ENCODE data around the gene NAA80. TPM values are rescaled to one million over a fixed set of nuclear protein-coding genes. Genes with fewer than 3 reads are reported as not detected.

NAA80 gene
- total RNA-seq, 2 experiments from 2014 or later, result 41.5 to 49.4 TPM

- Mint-ChIP-seq H3K27ac (peak overlapping the region; percentile 68), H3K4me3 (no peak overlapping the region), H3K9me3 (no peaks in the 10 kb centered on the region), H3K27me3 (no peaks in the 10 kb centered on the region), H3K4me1 (peaks cover 40% of the 10 kb centered on the region), H3K36me3 (ENCODE audit: low read depth) (peaks cover 70% of the 10 kb centered on the region)
- CTCF ChIA-PET, result interaction anchor here (1.0 to 2.0 kb wide), 4 partner anchors 8 to 61 kb away, joined by 3 to 14 read pairs (median 4); no protein-coding TSS in a partner anchor
- no peak for DNase-seq
- POLR2A ChIA-PET, result interaction anchor here (0.8 to 5.3 kb wide), 3 partner anchors 8 to 15 kb away, joined by 3 to 20 read pairs (median 4); no protein-coding TSS in a partner anchor
These were observed 44.0 kb downstream of the NAA80 start for GRCh38 chr3:50255251-50255615.

GRCh38 chr3:50254577-50255250, 44.5 kb downstream of the NAA80 start:
- no peaks in the 10 kb centered on the region for H3K27me3 Mint-ChIP-seq
- no peaks in the 10 kb centered on the region for H3K9me3 Mint-ChIP-seq
- POLR2A ChIA-PET, result interaction anchor here (1.0 to 5.3 kb wide), 2 partner anchors 8 to 15 kb away, joined by 3 to 20 read pairs; no protein-coding TSS in a partner anchor
- no peak overlapping the region for H3K4me3 Mint-ChIP-seq
- H3K4me1 Mint-ChIP-seq, result peaks cover 43% of the 10 kb centered on the region
- H3K27ac Mint-ChIP-seq, result peak overlapping the region; percentile 68
- peak; percentile 34 for DNase-seq
- CTCF ChIA-PET, result interaction anchor here (1.0 to 2.0 kb wide), 3 partner anchors 8 to 60 kb away, joined by 3 to 14 read pairs (median 4); no protein-coding TSS in a partner anchor
- H3K36me3 Mint-ChIP-seq (ENCODE audit: low read depth), result peaks cover 73% of the 10 kb centered on the region

GRCh38 chr3:50251220-50251619, 48.0 kb downstream of the NAA80 start:
- Mint-ChIP-seq H3K36me3 (ENCODE audit: low read depth) (peaks cover 50% of the 10 kb centered on the region), H3K9me3 (no peaks in the 10 kb centered on the region), H3K4me3 (no peak overlapping the region), H3K27ac (peak overlapping the region; percentile 52), H3K4me1 (peaks cover 66% of the 10 kb centered on the region), H3K27me3 (no peaks in the 10 kb centered on the region)
- CTCF ChIA-PET, result interaction anchor here (0.7 to 1.5 kb wide), 3 partner anchors 9 to 48 kb away, joined by 3 to 8 read pairs (median 4); partner anchors contain the start of genes HYAL3 and NAA80
- POLR2A ChIA-PET, result interaction anchor here (0.8 to 6.7 kb wide), 3 partner anchors 8 to 15 kb away, joined by 3 to 87 read pairs (median 4); partner anchors contain the start of gene GNAI2
- DNase-seq, result no peak

GRCh38 chr3:50250514-50250913, 48.7 kb downstream of the NAA80 start:
- Mint-ChIP-seq H3K27me3 (no peaks in the 10 kb centered on the region), H3K27ac (no peak overlapping the region), H3K4me1 (peaks cover 73% of the 10 kb centered on the region), H3K9me3 (no peaks in the 10 kb centered on the region), H3K36me3 (ENCODE audit: low read depth) (peaks cover 47% of the 10 kb centered on the region), H3K4me3 (no peak overlapping the region)
- CTCF ChIA-PET, result interaction anchor here (1.4 to 1.5 kb wide), 2 partner anchors 10 to 24 kb away, joined by 4 to 8 read pairs; no protein-coding TSS in a partner anchor
- POLR2A ChIA-PET, result interaction anchor here (0.7 to 6.7 kb wide), 4 partner anchors 7 to 21 kb away, joined by 3 to 87 read pairs (median 4); partner anchors contain the start of gene GNAI2
- DNase-seq, result no peak

- no peaks in the 10 kb centered on the region for H3K27me3 Mint-ChIP-seq
- DNase-seq, result no peak
- no peaks in the 10 kb centered on the region for H3K9me3 Mint-ChIP-seq
- POLR2A ChIA-PET, result interaction anchor here (0.8 to 6.7 kb wide), 2 partner anchors 14 to 15 kb away, joined by 3 to 87 read pairs; partner anchors contain the start of gene GNAI2
- H3K4me1 Mint-ChIP-seq, result peaks cover 77% of the 10 kb centered on the region
- CTCF ChIA-PET, result interaction anchor here (0.8 kb wide), 1 partner anchor 14 kb away, joined by 9 read pairs; no protein-coding TSS in a partner anchor
- no peak overlapping the region for H3K4me3 Mint-ChIP-seq
- no peak overlapping the region for H3K27ac Mint-ChIP-seq
- H3K36me3 Mint-ChIP-seq (ENCODE audit: low read depth), result peaks cover 42% of the 10 kb centered on the region
These were observed 49.7 kb downstream of the NAA80 start for GRCh38 chr3:50249457-50249856.

- Mint-ChIP-seq H3K27me3 (no peaks in the 10 kb centered on the region), H3K9me3 (no peaks in the 10 kb centered on the region), H3K36me3 (ENCODE audit: low read depth) (peaks cover 39% of the 10 kb centered on the region), H3K27ac (peak overlapping the region; percentile 82), H3K4me3 (no peak overlapping the region), H3K4me1 (peaks cover 75% of the 10 kb centered on the region)
- CTCF ChIA-PET, result interaction anchor here (0.8 to 2.9 kb wide), 2 partner anchors 10 to 21 kb away, joined by 4 to 20 read pairs; no protein-coding TSS in a partner anchor
- no peak for DNase-seq
- POLR2A ChIA-PET, result interaction anchor here (2.6 to 9.7 kb wide), 3 partner anchors 8 to 20 kb away, joined by 20 to 117 read pairs (median 87); partner anchors contain the start of gene GNAI2
These were observed 50.8 kb downstream of the NAA80 start for GRCh38 chr3:50248387-50248786.

- H3K27me3 Mint-ChIP-seq, result no peaks in the 10 kb centered on the region
- H3K27ac Mint-ChIP-seq, result peak overlapping the region; percentile 94
- H3K9me3 Mint-ChIP-seq, result no peaks in the 10 kb centered on the region
- ChIA-PET CTCF (interaction anchor here (0.6 to 8.1 kb wide), 38 partner anchors 9 to 906 kb away, joined by 3 to 212 read pairs (median 5); partner anchors contain the start of genes GNAI2, GNAT1, HYAL3 and IFRD2), POLR2A (interaction anchor here (0.8 to 9.7 kb wide), 16 partner anchors 10 to 123 kb away, joined by 3 to 117 read pairs (median 6); partner anchors contain the start of genes GNAI2, HYAL3, IFRD2 and NAA80)
- peak overlapping the region; percentile 78 for H3K4me3 Mint-ChIP-seq
- H3K36me3 Mint-ChIP-seq (ENCODE audit: low read depth), result peaks cover 43% of the 10 kb centered on the region
- peaks cover 90% of the 10 kb centered on the region for H3K4me1 Mint-ChIP-seq
- peak; percentile 89 for DNase-seq
These were observed 52.7 kb downstream of the NAA80 start for GRCh38 chr3:50246517-50246954.

Other genes starting within 250 kb of the NAA80 start
- 100 to 1,000 TPM; 157 to 169 TPM for gene RBM5, start 210.5 kb downstream of the NAA80 start, total RNA-seq
- under 1 TPM in 1 of 2 experiments, not detected in 1; 0.15 TPM for gene SEMA3F, start 144.1 kb downstream of the NAA80 start, total RNA-seq
- not detected for gene GNAT1, start 107.8 kb downstream of the NAA80 start, total RNA-seq
- not detected for gene SLC38A3, start 94.1 kb downstream of the NAA80 start, total RNA-seq
- gene GNAI2, start 63.2 kb downstream of the NAA80 start, total RNA-seq, result 100 to 1,000 TPM; 493 to 519 TPM
- gene SEMA3B, start 30.3 kb downstream of the NAA80 start, total RNA-seq, result under 1 TPM; 0.38 to 0.55 TPM
- not detected for gene LSMEM2, start 20.3 kb downstream of the NAA80 start, total RNA-seq
- gene IFRD2, start 7.0 kb downstream of the NAA80 start, total RNA-seq, result 10 to 100 TPM; 40.6 to 45.0 TPM
- 10 to 100 TPM; 13.2 to 13.9 TPM for gene HYAL3, start within 50 bp of the NAA80 start, total RNA-seq
- gene HYAL1, start 4.2 kb upstream of the NAA80 start, total RNA-seq, result under 1 TPM; 0.28 to 0.35 TPM
- gene HYAL2, start 23.3 kb upstream of the NAA80 start, total RNA-seq, result 1 to 10 TPM; 6.7 to 7.2 TPM
- gene TUSC2, start 28.8 kb upstream of the NAA80 start, total RNA-seq, result 10 to 100 TPM; 16.8 to 17.9 TPM
- gene RASSF1, start 41.4 kb upstream of the NAA80 start, total RNA-seq, result 100 to 1,000 TPM; 157 to 160 TPM
- gene ZMYND10, start 46.3 kb upstream of the NAA80 start, total RNA-seq, result 1 to 10 TPM; 1.7 to 3.2 TPM
- gene NPRL2, start 51.4 kb upstream of the NAA80 start, total RNA-seq, result 10 to 100 TPM; 48.8 to 50.1 TPM
- 10 to 100 TPM; 37.1 to 39.7 TPM for gene CYB561D2, start 51.5 kb upstream of the NAA80 start, total RNA-seq
- gene TMEM115, start 60.1 kb upstream of the NAA80 start, total RNA-seq, result 10 to 100 TPM; 22.1 to 22.7 TPM
- under 1 TPM; 0.45 to 0.55 TPM for gene CACNA2D2, start 204.2 kb upstream of the NAA80 start, total RNA-seq

All from activated CD4-positive, alpha-beta memory T cell treated with anti-CD3 and anti-CD28 coated beads, Interleukin-2, amount 10 ng/mL, durations not matched to agents 7 days and 5 days (primary cell).